Heart left ventricle (tissue), 16 donors: ENCODE data around the gene NFIA. TPM values are rescaled to one million over a fixed set of nuclear protein-coding genes. Genes with fewer than 3 reads are reported as not detected.

Experiments
- ATAC-seq, 4 donors: fragments of 200-7000 bp; cut with Tn5 transposase; one replicate each; pipeline ENCODE4 v1.9.1; 2020 to 2022; ENCODE audit warnings: moderate library complexity in 4 of 4, mild to moderate bottlenecking in 3 of 4, moderate number of reproducible peaks in 1 of 4
- DNase-seq, 5 donors: peaks; one replicate each; pipeline ENCODE4 v3.0.0-alpha.2; 2020
- H3K27ac ChIP-seq, 12 donors: fragments of 200-600 bp; sonication (generic) in 4 of 12; one replicate each; pipeline versions ENCODE4 v1.5.0 to v1.8.0; 2016 to 2022; ENCODE audit warnings: mild to moderate bottlenecking in 2 of 12
- H3K27me3 ChIP-seq, 9 donors: fragments of 200-600 bp; sonication (generic) in 2 of 9; one replicate each; pipeline versions ENCODE4 v1.5.1 to v1.8.0; 2016 to 2022; ENCODE audit warnings: mild to moderate bottlenecking in 3 of 9
- H3K36me3 ChIP-seq, 9 donors: fragments of 200-600 bp; sonication (generic) in 2 of 9; one replicate each; pipeline versions ENCODE4 v1.5.0 to v1.8.0; 2018 to 2022; ENCODE audit warnings: mild to moderate bottlenecking in 2 of 9
- H3K4me1 ChIP-seq, 12 donors: fragments of 200-600 bp; sonication (generic) in 4 of 12; one replicate each; pipeline versions ENCODE4 v1.5.0 to v1.8.0; 2016 to 2022; ENCODE audit warnings: mild to moderate bottlenecking in 3 of 12
- H3K4me3 ChIP-seq, 12 donors: fragments of 200-600 bp; sonication (generic) in 4 of 12; one replicate each; pipeline versions ENCODE4 v1.5.0 to v1.8.0; 2017 to 2022; ENCODE audit warnings: mild to moderate bottlenecking in 9 of 12, moderate library complexity in 4 of 12
- H3K9me3 ChIP-seq, 12 donors: fragments of 200-600 bp; sonication (generic) in 4 of 12; one replicate each; pipeline versions ENCODE4 v1.5.0 to v1.8.0; 2016 to 2022; ENCODE audit warnings: mild to moderate bottlenecking in 1 of 12
- CTCF ChIP-seq, 12 donors: fragments of 200-600 bp; sonication (generic) in 4 of 12; IDR thresholded peaks; one replicate each; pipeline versions ENCODE4 v1.5.0 to v1.8.0; 2018 to 2022; ENCODE audit warnings: antibody characterized with exemption in 12 of 12, mild to moderate bottlenecking in 5 of 12
- POLR2A ChIP-seq, 2 donors: fragments of 450-650 bp; IDR thresholded peaks; one replicate each; pipeline ENCODE4 v1.6.1; 2017; ENCODE audit warnings: antibody characterized with exemption in 2 of 2, mild to moderate bottlenecking in 2 of 2, moderate library complexity in 2 of 2
- WGBS, 4 donors: extraction: QIAGEN DNeasy Blood & Tissue Kit in 2 of 4; methylation state at CpG; one replicate each; pipeline versions ENCODE4 v1.1.5 to v1.1.7; 2013 to 2018; 5-methylcytosine and 5-hydroxymethylcytosine counted together
- intact Hi-C, 10 donors: fragments of 100-400 bp; cut with DNase I; formaldehyde crosslinking; loops; one replicate each; pipeline versions ENCODE4 v1.11.1 to v1.14.2; 2022
- polyA plus RNA-seq, 2 donors: library from polyadenylated mRNA; stranded (reverse); fragments of 200-250 nt; gene quantifications; one replicate each; pipeline ENCODE4 v1.2.3, GENCODE V29; 2013
- total RNA-seq, 9 donors: library from RNA; depleted of rRNA in 2 of 9; stranded (reverse); fragments of >200 nt in 2 of 9; fragmentation: NEBNext Ultra II Directional in 3 of 9; extraction: Animal tissue kit (Norgen Biotek cat#: 25700) in 3 of 9; gene quantifications; one replicate each; pipeline versions ENCODE4 v1.1.0 to v1.2.4, GENCODE V29; 2016 to 2023
- donor health status: ischemic (EF 13 %, LVEDD 7.1; RV severe dilation, severe dysfunction).
- donor health status: healthy with polysubstance abuse.
- donor health status: DM: no; HTN: yes; CAD: no.
- donor health status: DM: no; HTN: no; CAD: no.
- donor health status: ischemic (EF 25% LVEDD 6.9; RV normal size, moderate dysfunction).
- donor health status: ischemic (EF 25% LVEDD 5.7; RV mildly dilated, moderate dysfunction).
- donor health status: healthy.
- donor health status: DM: yes; HTN: yes; CAD: no.
- donor health status: ischemic (EF 35%, LVEDD 5.7; RV mildly dilated, moderate dysfunction).
- donor health status: nonischemic (EF 11% LVEDD 7.7; RV severe dilation, severe dysfunction).
- donor health status: DM: yes; HTN: yes; CAD: no.
- donor health status: PGD.
- donor health status: ischemic (EF 29% LVEDD 5.4; RV normal size, mild dysfunction).
- donor health status: nonischemic (EF 23%, LVEDD 6.1; RV moderate dilation, normal function).

Gene NFIA
- total and polyA plus RNA-seq, 11 donors = 12.7 to 121 (median 96.5) TPM

- DNase-seq (no peak), ATAC-seq (no peak)
- Histone ChIP-seq H3K27me3 (no peaks in the 10 kb centered on the region), H3K4me1 (peaks cover 6 to 55% (median 31%) of the 10 kb centered on the region in 12 donors), H3K4me3 (no peak overlapping the region), H3K36me3 (no peaks in the 10 kb centered on the region), H3K9me3 (no peaks in the 10 kb centered on the region), H3K27ac (no peak overlapping the region)
- intact Hi-C loops = loop anchor here in 1 of 10 donors (5.0 kb wide), 1 partner anchor 42 kb away; no protein-coding TSS in a partner anchor
- TF ChIP-seq CTCF (IDR thresholded peaks at IDR 0.05) (no peak), POLR2A (IDR thresholded peaks at IDR 0.05) (no peak)
- 85 to 93% (median 89%) methylated on average over 6 of the region's 6 CpGs for WGBS, 4 donors
Measured at GRCh38 chr1:61130338-61131000, 48.1 kb downstream of the NFIA start.

- no peak for ATAC-seq
- Histone ChIP-seq H3K27me3 (no peaks in the 10 kb centered on the region), H3K27ac (peak overlapping the region in 7 of 12 donors; percentile 58 to 88 (median 69)), H3K36me3 (no peaks in the 10 kb centered on the region), H3K4me3 (no peak overlapping the region), H3K9me3 (no peaks in the 10 kb centered on the region), H3K4me1 (peaks cover 6 to 55% (median 28%) of the 10 kb centered on the region in 12 donors)
- intact Hi-C loops = loop anchor here in 1 of 10 donors (5.0 kb wide), 1 partner anchor 41 kb away; no protein-coding TSS in a partner anchor
- TF ChIP-seq POLR2A (IDR thresholded peaks at IDR 0.05) = no peak
- TF ChIP-seq CTCF (IDR thresholded peaks at IDR 0.05) = no peak
- DNase-seq = no peak
Measured at GRCh38 chr1:61131248-61131647, 48.9 kb downstream of the NFIA start.

DNA sequence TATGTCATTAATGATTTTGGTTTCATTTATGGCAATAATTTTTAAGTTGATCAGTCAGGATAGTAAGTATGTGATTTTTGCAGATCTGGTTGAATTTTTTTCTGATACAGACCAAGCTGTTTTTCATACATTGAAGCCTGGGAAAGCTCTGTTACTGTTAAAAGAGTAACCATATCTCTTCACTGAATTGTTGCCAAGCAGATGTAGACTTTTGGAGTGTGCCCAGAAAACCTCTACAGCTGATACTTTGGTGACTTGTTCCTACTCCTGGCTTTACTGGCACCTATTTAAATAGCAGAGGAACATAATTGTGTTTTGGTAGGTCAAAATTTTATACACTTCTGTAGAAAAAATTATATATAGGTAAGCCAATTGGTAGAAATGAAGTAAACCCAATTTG, 49.4 kb downstream of the NFIA start:
- TF ChIP-seq CTCF (IDR thresholded peaks at IDR 0.05) (no peak), POLR2A (IDR thresholded peaks at IDR 0.05) (no peak)
- Histone ChIP-seq H3K9me3 (no peaks in the 10 kb centered on the region), H3K36me3 (no peaks in the 10 kb centered on the region), H3K27ac (peak overlapping the region in 11 of 12 donors; percentile 50 to 88 (median 63)), H3K4me3 (peak overlapping the region in 4 of 12 donors; percentile 9 to 31 (median 22)), H3K27me3 (no peaks in the 10 kb centered on the region), H3K4me1 (peaks cover 6 to 60% (median 29%) of the 10 kb centered on the region in 12 donors)
- no peak for DNase-seq
- no peak for ATAC-seq
- intact Hi-C loops = loop anchor here in 1 of 10 donors (5.0 kb wide), 1 partner anchor 41 kb away; no protein-coding TSS in a partner anchor

GRCh38 chr1:61132176-61132638, 49.8 kb downstream of the NFIA start:
- peaks cover 6 to 64% (median 28%) of the 10 kb centered on the region in 12 donors for H3K4me1 ChIP-seq
- DNase-seq = no peak
- intact Hi-C loops = loop anchor here in 1 of 10 donors (5.0 kb wide), 1 partner anchor 40 kb away; no protein-coding TSS in a partner anchor
- no peaks in the 10 kb centered on the region for H3K9me3 ChIP-seq
- no peaks in the 10 kb centered on the region for H3K27me3 ChIP-seq
- peak in 3 of 4 donors; percentile 28 to 55 (median 36) for ATAC-seq
- TF ChIP-seq POLR2A (IDR thresholded peaks at IDR 0.05) (no peak), CTCF (IDR thresholded peaks at IDR 0.05) (no peak)
- WGBS, 4 donors = 17 to 25% (median 23%) methylated on average over 5 of the region's 5 CpGs
- H3K4me3 ChIP-seq = peak overlapping the region in 8 of 12 donors; percentile 4 to 31 (median 18)
- H3K36me3 ChIP-seq = no peaks in the 10 kb centered on the region
- H3K27ac ChIP-seq = peak overlapping the region in 11 of 12 donors; percentile 50 to 88 (median 63)
